Measurements from ENCODE around the gene MR1.

MR1 gene

GRCh38 chr1:181089017-181089675, 55.4 kb downstream of the MR1 start:
- in situ Hi-C loops (cut with MboI; ENCODE audit: low sequenced_read_pairs), result no loop called here

DNA sequence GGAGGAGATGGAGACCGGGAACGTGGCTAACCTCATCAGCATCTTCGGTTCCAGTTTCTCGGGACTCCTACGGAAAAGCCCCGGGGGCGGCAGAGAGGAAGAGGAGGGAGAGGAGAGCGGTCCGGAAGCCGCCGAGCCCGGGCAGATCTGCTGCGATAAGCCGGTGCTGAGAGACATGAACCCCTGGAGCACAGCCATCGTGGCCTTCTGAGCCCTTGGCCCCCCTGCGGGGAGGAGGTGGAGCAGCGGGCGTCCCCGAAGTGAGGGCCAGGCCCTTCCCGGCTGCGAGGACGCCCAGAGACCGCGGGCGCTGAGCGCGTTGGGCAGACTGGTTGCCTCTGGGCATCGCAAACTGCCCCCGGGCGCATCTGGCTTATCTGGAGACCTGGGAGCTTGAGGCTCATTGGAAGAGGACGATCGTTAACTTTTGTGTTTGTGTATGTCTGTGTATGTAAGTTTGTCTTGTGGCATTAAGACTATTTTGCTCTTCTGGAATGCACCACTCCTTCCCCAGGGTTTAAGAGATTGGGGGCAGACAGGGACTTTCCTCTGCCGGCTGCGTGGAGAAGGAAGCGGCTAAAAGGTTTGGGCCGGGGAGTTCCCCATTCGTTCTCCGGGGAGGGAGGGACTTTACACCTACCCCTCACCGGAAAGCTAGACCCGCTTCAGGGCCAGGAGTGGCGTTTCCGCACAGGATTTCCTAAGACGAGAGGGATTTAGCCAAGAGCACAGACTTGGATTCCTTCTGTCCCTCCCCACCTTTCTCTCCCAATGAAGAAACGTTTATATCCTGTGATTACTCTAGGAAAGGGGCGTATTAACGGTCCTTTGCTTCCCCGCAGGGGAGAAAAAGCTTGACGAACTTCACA, 56.1 kb downstream of the MR1 start:
- in situ Hi-C loops (cut with MboI; ENCODE audit: low sequenced_read_pairs), result no loop called here

DNA sequence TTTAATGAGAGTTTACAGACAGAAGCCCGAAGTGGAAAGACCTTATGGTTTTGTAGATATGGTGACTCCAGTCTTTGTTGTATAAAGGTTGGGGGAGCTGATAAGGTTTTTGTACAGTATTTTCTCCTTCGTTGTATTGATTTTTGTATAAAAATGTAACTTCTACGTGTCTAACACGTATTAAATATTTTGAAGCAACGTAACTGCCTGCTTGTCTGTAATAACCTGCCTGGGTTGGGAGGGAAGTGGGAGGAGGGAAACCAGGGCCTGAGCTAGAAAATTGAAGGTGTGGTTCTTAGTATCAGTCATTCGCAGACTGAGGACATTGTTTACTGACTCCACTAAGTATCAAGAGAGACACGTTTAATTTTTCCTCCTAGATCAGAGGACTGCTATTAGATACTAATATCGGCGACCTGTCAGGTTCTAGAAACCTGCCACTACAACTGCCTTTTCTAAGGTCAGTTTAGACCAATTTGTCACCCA, 56.9 kb downstream of the MR1 start:
- in situ Hi-C loops (cut with MboI; ENCODE audit: low sequenced_read_pairs), result no loop called here

GRCh38 chr1:181091309-181092040, 57.7 kb downstream of the MR1 start:
- in situ Hi-C loops (cut with MboI; ENCODE audit: low sequenced_read_pairs), result no loop called here

DNA sequence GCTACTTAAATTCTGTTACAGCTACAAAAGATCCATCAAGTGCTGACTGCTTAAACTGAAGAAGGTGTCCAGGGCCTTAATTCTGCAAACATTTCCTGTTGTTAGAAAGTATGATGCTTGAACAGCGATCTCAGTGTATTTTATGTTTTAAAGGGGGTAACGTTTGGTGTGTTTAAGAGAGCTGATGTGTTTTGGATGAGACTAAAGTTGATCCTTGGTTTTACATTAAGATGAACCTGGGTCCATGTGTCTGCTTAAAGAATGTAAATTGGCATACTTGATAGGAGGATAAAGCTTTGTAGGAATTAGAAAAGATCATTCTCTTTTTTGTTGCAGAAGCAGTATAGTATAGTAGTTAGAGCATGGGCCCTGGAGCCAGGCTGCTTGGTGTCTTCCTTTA, 58.3 kb downstream of the MR1 start:
- in situ Hi-C loops (cut with MboI; ENCODE audit: low sequenced_read_pairs), result no loop called here

DNA sequence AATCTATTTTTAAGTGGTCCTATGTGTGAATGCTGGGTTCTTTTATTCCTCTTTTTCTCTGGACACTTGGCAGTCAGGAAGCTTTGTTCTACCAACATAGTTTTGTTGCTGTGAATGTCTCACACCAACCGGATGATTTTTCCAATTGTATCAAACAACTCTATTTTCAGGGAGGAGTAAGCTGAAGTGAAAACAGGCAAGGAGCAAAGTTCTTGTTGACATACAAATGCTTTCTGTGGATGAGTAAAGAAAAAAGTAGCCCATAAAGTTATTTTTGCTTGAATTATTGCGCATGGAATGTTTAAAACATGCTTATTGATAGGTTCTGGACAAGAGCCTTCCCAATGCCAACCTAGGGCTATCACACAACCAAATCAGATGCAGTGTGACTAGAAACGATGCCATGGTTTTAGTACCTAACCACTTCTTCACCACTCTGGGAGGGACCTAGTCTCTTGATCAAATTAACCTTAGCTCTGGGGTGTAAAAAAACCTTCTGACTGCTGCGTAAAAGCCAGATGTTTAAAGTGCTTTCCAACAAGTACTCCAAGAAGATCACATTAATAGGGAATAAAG, 59.2 kb downstream of the MR1 start:
- in situ Hi-C loops (cut with MboI; ENCODE audit: low sequenced_read_pairs), result no loop called here

- in situ Hi-C loops (cut with MboI; ENCODE audit: low sequenced_read_pairs), result no loop called here
Observed at GRCh38 chr1:181094416-181095212, 60.8 kb downstream of the MR1 start.

- in situ Hi-C loops (cut with MboI; ENCODE audit: low sequenced_read_pairs), result no loop called here
Observed at GRCh38 chr1:181095260-181095659, 61.5 kb downstream of the MR1 start.

DNA sequence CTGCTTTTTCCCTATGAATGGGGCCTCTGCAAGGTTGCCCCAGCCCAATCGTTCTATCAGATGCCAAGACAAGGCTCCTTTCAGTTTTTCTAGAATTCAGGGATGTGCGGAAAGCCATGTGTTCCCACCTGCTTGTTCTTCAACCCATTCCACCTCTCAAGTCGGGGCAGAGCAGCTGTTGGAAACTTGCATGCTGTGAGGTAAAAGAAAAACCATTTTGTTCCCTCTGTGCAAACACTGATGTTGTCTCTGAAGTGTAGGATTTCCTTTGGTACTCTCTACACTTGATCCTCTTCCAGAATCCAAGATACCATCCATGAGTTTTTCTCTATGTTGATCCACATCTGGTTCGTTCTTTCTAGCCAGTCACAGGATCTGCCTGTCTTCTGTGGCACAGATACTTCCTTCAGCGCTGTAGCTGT, 62.0 kb downstream of the MR1 start:
- in situ Hi-C loops (cut with MboI; ENCODE audit: low sequenced_read_pairs), result no loop called here

GRCh38 chr1:181097242-181097641, 63.5 kb downstream of the MR1 start:
- in situ Hi-C loops (cut with MboI; ENCODE audit: low sequenced_read_pairs), result no loop called here

- in situ Hi-C loops (cut with MboI; ENCODE audit: low sequenced_read_pairs), result no loop called here
Observed at GRCh38 chr1:181099152-181100014, 65.6 kb downstream of the MR1 start.

- in situ Hi-C loops (cut with MboI; ENCODE audit: low sequenced_read_pairs), result no loop called here
Observed at GRCh38 chr1:181100015-181100905, 66.5 kb downstream of the MR1 start.

DNA sequence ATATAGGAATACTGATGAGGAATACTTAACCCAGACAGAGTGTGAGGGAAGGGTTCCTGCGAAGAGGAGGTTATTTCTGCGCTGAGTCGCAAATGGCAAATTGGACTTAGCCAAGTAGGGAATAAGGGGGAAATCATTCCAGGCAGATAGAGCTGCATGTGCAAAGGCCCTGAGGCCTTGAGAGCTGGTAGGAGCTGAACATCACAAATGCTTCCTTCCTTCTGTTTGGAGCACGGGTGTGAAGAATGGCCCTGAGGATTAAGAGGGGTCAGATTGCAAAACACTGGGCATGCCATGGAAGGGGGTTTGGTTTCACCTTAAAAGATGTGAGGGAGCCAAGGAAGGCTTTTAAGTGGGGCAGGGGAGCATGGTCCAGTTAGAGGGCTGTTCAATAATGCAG, 67.2 kb downstream of the MR1 start:
- in situ Hi-C loops (cut with MboI; ENCODE audit: low sequenced_read_pairs), result no loop called here

- in situ Hi-C loops (cut with MboI; ENCODE audit: low sequenced_read_pairs), result no loop called here
Observed at GRCh38 chr1:181101581-181102226, 67.9 kb downstream of the MR1 start.

DNA sequence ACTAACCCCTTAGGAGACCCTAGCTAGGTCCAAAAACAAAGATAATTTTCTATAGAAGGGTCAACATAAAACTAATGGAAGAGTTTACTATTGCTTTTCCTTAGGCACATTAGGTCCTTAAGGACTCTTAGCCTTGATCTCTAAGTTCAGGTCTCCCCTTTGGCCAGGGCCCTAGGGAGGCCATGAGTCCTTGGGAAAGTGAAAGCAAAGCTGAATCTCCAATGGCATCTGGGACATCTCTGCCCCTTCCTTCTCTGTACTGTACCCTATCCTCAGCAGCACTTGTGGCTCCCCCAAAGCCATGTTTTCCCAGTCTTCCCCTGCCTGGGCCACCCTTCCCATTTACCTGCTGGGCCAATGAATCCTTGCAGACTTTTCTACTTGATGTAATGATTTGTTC, 69.1 kb downstream of the MR1 start:
- in situ Hi-C loops (cut with MboI; ENCODE audit: low sequenced_read_pairs), result no loop called here

GRCh38 chr1:181103399-181103798, 69.6 kb downstream of the MR1 start:
- in situ Hi-C loops (cut with MboI; ENCODE audit: low sequenced_read_pairs), result no loop called here

DNA sequence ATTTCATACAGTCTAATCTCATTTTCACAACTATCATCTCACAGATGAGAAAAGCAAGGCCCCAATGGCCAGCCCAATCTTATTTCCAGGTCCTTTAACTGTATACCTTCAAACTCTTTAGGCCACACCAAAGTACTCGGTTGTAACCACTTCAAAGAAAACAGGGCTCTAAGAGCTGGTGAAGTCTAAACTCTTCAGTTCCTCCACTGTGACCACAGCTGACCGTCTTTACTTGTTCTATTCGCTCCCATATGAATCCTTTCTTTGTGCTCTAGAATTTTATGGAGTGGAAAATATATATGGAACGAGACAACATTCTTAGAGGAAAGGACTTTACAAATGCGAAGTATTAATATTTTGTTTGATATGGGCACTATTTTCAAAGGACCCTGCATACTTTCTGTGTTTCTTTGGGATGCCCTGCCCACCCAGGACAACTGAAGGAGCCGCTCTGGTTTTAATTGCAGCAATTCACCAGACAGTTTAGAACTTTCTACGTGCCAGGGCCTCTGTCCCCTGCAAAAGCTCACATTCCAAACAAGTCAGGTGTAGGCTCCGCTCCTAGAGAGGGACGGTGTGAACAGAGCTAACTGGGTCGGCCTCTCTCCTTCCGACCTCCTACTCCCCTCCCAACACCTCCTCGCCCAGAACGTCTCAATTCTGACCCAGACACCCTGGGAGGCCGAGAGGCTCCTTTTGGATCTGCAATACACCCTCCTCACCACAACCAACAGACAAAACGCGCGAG, 70.4 kb downstream of the MR1 start:
- in situ Hi-C loops (cut with MboI; ENCODE audit: low sequenced_read_pairs), result no loop called here

Measured in HL-60/S4 (cell line).